Fibroblast of pulmonary artery (primary cell): ENCODE measurements around the gene ZIC1.

Experiments
- DNase-seq: peaks from one replicate; pipeline ENCODE4 v3.0.0-alpha.2; 2010; ENCODE audit warnings: low read depth
- H3K4me3 ChIP-seq: replicated peaks from 2 replicates; pipeline ENCODE4 v1.5.1; 2011; ENCODE audit warnings: low read depth, mild to moderate bottlenecking, control low read depth, low read length, moderate library complexity
- CTCF ChIP-seq: IDR thresholded peaks from 2 replicates; pipeline ENCODE4 v1.5.1; 2011; ENCODE audit warnings: mild to moderate bottlenecking, control low read depth, low read length, inconsistent platforms; ENCODE audit errors: missing control alignments

ZIC1 gene

GRCh38 chr3:147405231-147406027, 3.7 kb upstream of the ZIC1 start:
- no peak for DNase-seq
- H3K4me3 ChIP-seq = no peak overlapping the region

GRCh38 chr3:147406028-147406931, 2.9 kb upstream of the ZIC1 start, which contains the start of gene ZIC4:
TSS of gene ZIC4 (minus strand) at chr3:147406543. CDS start at chr3:147402797, 3,746 bp downstream.
- H3K4me3 ChIP-seq = no peak within 1 kb of the TSS
- TF ChIP-seq CTCF = no peak
- DNase-seq = no peak

More at GRCh38 chr3:147405231-147406027, 3.7 kb upstream of the ZIC1 start:
- TF ChIP-seq CTCF = no peak

- no peak for DNase-seq
- TF ChIP-seq CTCF = no peak
- H3K4me3 ChIP-seq = no peak overlapping the region
These were observed 2.1 kb upstream of the ZIC1 start for GRCh38 chr3:147407114-147407497.

- DNase-seq = no peak
- no peak for TF ChIP-seq CTCF
- no peak overlapping the region for H3K4me3 ChIP-seq
These were observed 1.5 kb upstream of the ZIC1 start for GRCh38 chr3:147407498-147408187.

GRCh38 chr3:147408188-147409100, 721 bp upstream of the ZIC1 start:
- no peak for DNase-seq
- no peak for TF ChIP-seq CTCF
- no peak overlapping the region for H3K4me3 ChIP-seq

- no peak overlapping the region for H3K4me3 ChIP-seq
- TF ChIP-seq CTCF = no peak
- no peak for DNase-seq
These were observed 956 bp downstream of the ZIC1 start for GRCh38 chr3:147410116-147410525.
